Embryonic facial prominence (tissue), 1 donor: Measurements from ENCODE around the gene SHISAL2A.

Experiments
- DNase-seq: peaks from one replicate; pipeline ENCODE4 v3.0.0-alpha.2; 2016; ENCODE audit errors: extremely low spot score

Gene SHISAL2A

GRCh38 chr1:52659851-52660596 lies 27.1 kb downstream of the SHISAL2A start:
- no peak for DNase-seq

DNA sequence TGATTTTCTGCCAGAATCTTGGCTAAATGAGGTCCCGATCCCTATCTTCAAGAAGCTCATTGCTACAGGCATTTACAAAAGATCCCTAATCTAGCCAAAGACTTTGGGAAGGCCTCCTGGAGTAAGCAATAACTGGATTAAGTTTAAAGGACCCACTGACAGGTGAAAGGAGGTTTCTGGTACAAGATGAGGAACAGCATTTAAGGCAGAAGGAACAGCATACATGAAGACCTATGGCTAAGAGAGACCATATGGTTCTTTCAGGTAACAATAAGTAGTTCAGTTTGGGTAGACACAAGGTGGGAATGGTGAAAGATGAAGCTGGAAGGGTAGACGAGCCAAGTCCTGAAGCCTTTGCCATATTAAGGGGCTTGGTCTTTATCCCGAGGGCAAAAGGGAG lies 27.8 kb downstream of the SHISAL2A start:
- no peak for DNase-seq

GRCh38 chr1:52662645-52663313 lies 29.8 kb downstream of the SHISAL2A start:
- DNase-seq, result peak; percentile 20

DNA sequence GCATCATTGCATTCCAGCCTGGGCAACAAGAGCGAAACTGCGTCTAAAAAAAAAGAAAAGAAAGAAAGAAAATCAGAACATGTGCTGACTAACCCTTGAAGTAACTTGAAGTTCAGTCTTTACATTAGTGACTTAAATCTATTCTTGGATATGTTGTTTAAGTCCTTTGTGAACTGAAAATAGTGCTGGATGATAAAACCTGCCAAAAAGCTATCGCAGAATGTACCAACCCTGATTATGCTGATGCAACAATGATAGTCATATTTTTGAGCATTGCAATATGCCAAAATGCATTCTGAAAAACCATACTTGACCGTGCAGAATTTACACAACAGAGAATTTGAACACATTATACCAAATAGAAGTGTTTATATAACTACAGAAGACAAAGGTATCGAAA lies 30.7 kb downstream of the SHISAL2A start:
- DNase-seq, result no peak

- DNase-seq, result peak; percentile 62
These were observed 32.3 kb downstream of the SHISAL2A start for GRCh38 chr1:52665006-52665941.

- no peak for DNase-seq
These were observed 34.3 kb downstream of the SHISAL2A start for GRCh38 chr1:52667290-52667689.

DNA sequence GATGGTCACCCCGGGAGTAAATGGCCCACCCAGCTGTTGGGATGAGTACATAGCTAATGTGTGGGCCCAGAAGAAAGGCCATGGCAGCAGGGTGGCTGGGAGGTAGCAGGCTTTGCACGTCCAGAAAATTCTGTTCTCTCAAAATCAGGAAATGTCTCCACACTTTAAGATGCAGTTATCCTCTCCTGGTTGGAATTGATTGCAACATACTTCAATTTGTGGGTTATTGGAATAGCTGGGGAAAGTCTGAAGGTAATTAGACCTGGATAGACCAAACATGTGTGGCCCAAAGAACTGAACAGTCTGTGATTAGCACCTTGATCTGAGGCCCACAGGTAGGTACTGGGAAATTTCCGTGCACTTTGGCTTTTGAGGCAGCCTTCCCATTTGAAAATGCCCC lies 35.0 kb downstream of the SHISAL2A start:
- DNase-seq, result no peak

GRCh38 chr1:52668711-52669110 lies 35.7 kb downstream of the SHISAL2A start:
- no peak for DNase-seq

DNA sequence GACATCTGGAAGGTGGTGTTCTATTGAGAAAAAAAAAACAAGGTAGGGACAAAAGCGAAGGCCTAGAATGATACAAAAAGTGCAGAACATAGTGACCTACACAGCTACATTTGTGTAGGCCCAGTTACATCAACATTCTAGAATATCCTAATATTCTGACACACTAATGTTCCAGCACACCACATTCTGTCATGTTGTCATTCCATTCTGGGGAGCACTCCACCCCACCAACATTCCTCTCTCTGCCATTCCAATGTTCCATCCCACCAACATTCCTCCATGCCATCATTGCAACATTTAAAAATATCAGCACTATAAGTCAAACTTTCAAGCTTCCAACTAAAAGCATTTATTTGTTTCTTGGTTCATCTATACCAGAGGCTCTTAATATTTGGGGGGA lies 36.7 kb downstream of the SHISAL2A start:
- no peak for DNase-seq

GRCh38 chr1:52670604-52671003 lies 37.6 kb downstream of the SHISAL2A start:
- DNase-seq, result no peak

- no peak for DNase-seq
These were observed 40.0 kb downstream of the SHISAL2A start for GRCh38 chr1:52672946-52673345.

DNA sequence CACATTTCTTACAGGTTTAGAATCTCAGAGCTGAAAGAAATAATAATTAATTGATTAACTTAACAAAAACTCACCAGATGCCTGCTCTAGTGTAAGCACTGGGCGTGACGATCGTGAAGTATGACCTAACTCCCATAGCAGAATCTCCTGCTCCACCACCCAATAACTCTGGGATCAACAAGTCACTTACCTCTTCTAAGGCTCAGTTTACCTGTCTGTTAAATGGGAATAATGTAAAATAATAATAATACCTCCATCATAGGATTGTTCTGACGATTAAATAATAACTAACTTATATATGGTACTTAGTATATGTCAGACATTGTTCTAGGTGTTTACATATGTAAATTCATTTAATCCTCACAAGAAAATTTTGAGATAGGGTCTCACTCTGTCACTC lies 40.5 kb downstream of the SHISAL2A start:
- DNase-seq, result no peak

DNA sequence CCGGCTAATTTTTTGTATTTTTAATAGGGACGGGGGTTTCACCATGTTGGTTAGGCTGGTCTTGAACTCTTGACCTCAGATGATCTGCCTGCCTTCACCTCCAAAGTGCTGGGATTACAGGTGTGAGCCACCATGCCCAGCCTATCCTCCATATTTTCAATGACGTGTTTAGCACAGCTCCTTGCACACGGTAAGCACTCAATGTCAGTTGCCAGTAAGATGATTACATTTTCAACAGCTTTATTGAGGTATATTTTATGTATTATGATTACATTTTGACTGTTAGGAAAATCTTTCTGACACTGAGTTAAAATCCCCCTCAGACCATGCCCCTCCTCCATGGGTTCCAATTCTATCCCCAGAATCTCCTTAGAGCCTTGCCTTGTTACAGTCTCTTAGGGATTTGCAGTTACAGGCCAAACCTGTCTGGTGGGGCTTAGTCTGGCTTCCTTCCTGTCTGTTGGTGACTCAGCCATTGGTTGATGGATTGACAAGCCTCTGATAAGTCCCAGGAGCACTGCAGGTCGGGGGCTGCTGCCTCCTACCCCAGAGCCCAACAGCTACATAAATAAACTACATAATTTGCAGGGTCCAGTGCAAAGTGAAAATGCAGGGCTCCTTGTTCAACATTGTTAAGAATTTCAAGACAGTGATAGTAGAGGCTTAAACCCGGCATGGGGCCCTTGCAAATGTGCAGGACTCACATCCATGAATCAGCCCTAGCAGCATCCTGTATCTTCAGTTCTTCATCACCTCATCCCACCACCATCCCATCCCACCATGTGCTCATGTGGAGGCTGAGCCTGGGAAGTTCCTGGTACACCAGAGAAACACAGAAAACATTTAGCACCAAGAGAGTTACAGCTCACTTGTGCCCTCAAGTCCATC lies 41.8 kb downstream of the SHISAL2A start:
- DNase-seq, result no peak

GRCh38 chr1:52676249-52676903 lies 43.4 kb downstream of the SHISAL2A start:
- DNase-seq, result no peak

DNA sequence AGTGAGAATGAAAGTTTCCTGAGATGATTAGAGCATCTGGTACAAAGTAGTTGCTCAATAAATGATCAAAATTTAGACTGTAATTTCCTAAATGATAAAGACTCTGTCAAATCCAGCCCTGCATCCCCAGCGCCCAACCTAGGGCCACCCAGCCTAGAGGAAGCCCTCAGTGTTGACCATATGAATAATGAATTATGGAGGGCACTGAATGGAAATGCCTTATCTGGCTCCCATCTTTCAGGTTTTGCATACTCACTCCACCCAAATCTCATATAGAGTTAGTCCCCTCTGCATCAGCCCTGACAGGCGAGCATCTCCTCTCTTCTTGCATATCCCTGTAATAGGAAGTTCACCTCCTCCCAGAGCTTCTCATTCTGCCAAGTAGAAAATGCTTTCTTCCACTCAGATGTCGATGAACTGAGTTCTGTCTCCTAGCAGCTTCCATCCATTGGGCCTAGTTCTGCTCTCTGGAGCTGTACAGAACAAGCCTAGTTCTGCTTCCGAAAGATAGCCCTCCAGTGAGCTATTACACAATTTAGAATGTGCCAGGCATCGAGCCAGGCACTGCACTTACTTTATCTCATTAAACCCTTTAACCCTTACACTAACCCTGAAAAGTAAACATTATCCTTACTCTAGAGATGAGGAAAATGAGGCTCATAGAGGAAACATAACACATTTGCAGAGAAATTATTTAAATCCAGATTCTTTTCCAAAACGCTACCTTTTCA lies 44.3 kb downstream of the SHISAL2A start:
- DNase-seq, result no peak

GRCh38 chr1:52679048-52679447 lies 46.1 kb downstream of the SHISAL2A start:
- DNase-seq, result no peak

DNA sequence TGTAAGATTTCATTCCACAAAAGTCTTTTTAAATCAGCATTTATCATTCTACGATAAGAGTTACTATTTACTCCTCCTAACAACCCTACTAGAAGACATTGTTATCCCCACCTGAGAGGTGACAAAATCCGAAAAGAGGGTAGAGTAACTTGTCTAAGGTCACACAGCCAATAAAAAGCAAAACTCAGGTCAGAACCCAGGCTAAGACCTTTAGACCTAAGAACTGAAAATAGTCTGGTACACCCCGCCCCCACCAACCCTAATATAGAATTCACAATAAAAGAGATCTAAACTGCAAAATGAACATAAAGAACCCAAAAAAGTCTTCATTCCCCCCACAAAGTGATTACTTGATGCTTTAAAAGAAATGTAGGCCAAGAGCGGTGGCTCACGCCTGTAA lies 46.5 kb downstream of the SHISAL2A start:
- DNase-seq, result no peak

- no peak for DNase-seq
These were observed 47.4 kb downstream of the SHISAL2A start for GRCh38 chr1:52680353-52680752.

GRCh38 chr1:52681136-52681535 lies 48.2 kb downstream of the SHISAL2A start:
- no peak for DNase-seq

- no peak for DNase-seq
These were observed 50.5 kb downstream of the SHISAL2A start for GRCh38 chr1:52683367-52683940.
